H9 (cell line): ENCODE results near the gene CDSN. TPM values are rescaled to one million over a fixed set of nuclear protein-coding genes. Genes with fewer than 3 reads are reported as not detected.

Experiments
- DNase-seq: peaks from one replicate; pipeline ENCODE4 v3.0.0-alpha.2; 2017
- H2AFZ ChIP-seq: one replicate; pipeline ENCODE4 v1.6.1; 2013; ENCODE audit warnings: mild to moderate bottlenecking, low read length, control low read depth, moderate library complexity
- H2AK5ac ChIP-seq: 2 replicates; pipeline ENCODE4 v1.6.1; 2013; ENCODE audit warnings: low read length, control low read depth, mixed read lengths; ENCODE audit not compliant: insufficient read length
- H2BK120ac ChIP-seq: one replicate; pipeline ENCODE4 v1.6.1; 2013; ENCODE audit warnings: low read depth, mild to moderate bottlenecking, low read length, control low read depth, inconsistent platforms; ENCODE audit not compliant: poor library complexity, severe bottlenecking
- H2BK12ac ChIP-seq: 2 replicates; pipeline ENCODE4 v1.6.1; 2013; ENCODE audit warnings: low read length, control low read depth, mixed read lengths, low read depth; ENCODE audit not compliant: insufficient read length
- H2BK15ac ChIP-seq: 2 replicates; pipeline ENCODE4 v1.6.1; 2013; ENCODE audit warnings: low read depth, low read length, control low read depth
- H2BK20ac ChIP-seq: one replicate; pipeline ENCODE4 v1.6.1; 2013; ENCODE audit warnings: low read depth, mild to moderate bottlenecking, low read length, control low read depth, inconsistent platforms; ENCODE audit not compliant: poor library complexity, severe bottlenecking
- H2BK5ac ChIP-seq: 2 replicates; pipeline ENCODE4 v1.6.1; 2013; ENCODE audit warnings: low read length, control low read depth, mixed read lengths; ENCODE audit not compliant: insufficient read length
- H3K14ac ChIP-seq: 2 replicates; pipeline ENCODE4 v1.6.1; 2013; ENCODE audit warnings: low read length, control low read depth; ENCODE audit not compliant: insufficient read depth
- H3K18ac ChIP-seq: 2 replicates; pipeline ENCODE4 v1.6.1; 2013; ENCODE audit warnings: low read depth, mild to moderate bottlenecking, mixed read lengths, low read length, control low read depth; ENCODE audit not compliant: insufficient read length
- H3K23ac ChIP-seq: 2 replicates; pipeline ENCODE4 v1.6.1; 2013; ENCODE audit warnings: low read length, control low read depth, mixed read lengths, low read depth; ENCODE audit not compliant: insufficient read length
- H3K23me2 ChIP-seq: 2 replicates; pipeline ENCODE4 v1.6.1; 2013; ENCODE audit warnings: low read depth, mild to moderate bottlenecking, mixed read lengths, low read length, control low read depth; ENCODE audit not compliant: insufficient read length, poor library complexity, severe bottlenecking
- H3K27ac ChIP-seq: 2 replicates; pipeline ENCODE4 v1.5.1; 2013; ENCODE audit warnings: low read length, control low read depth, mixed read lengths, low read depth; ENCODE audit not compliant: insufficient read length
- H3K27me3 ChIP-seq: 2 replicates; pipeline ENCODE4 v1.6.1; 2013; ENCODE audit warnings: low read length, control low read depth, inconsistent platforms; ENCODE audit not compliant: insufficient read depth
- H3K4ac ChIP-seq: 2 replicates; pipeline ENCODE4 v1.6.1; 2013; ENCODE audit warnings: low read depth, mild to moderate bottlenecking, control low read depth, inconsistent platforms, low read length, moderate library complexity
- H3K4me1 ChIP-seq: 2 replicates; pipeline ENCODE4 v1.6.1; 2013; ENCODE audit warnings: low read length, control low read depth, inconsistent platforms; ENCODE audit not compliant: insufficient read depth
- H3K4me2 ChIP-seq: 2 replicates; pipeline ENCODE4 v1.6.1; 2013; ENCODE audit warnings: low read length, control low read depth, mixed read lengths; ENCODE audit not compliant: insufficient read length, insufficient read depth
- H3K56ac ChIP-seq: 2 replicates; pipeline ENCODE4 v1.6.1; 2013; ENCODE audit warnings: low read depth, mild to moderate bottlenecking, mixed read lengths, low read length, control low read depth; ENCODE audit not compliant: insufficient read length
- H3K79me1 ChIP-seq: 2 replicates; pipeline ENCODE4 v1.6.1; 2013; ENCODE audit warnings: low read depth, mild to moderate bottlenecking, moderate library complexity, low read length, control low read depth, inconsistent platforms; ENCODE audit not compliant: insufficient read depth, poor library complexity, severe bottlenecking
- H3K79me2 ChIP-seq: 2 replicates; pipeline ENCODE4 v1.6.1; 2013; ENCODE audit warnings: low read length, control low read depth, inconsistent platforms; ENCODE audit not compliant: insufficient read depth
- H3K9ac ChIP-seq: 2 replicates; pipeline ENCODE4 v1.6.1; 2013; ENCODE audit warnings: low read length, control low read depth, mixed read lengths; ENCODE audit not compliant: insufficient read length; ENCODE audit errors: extremely low read depth
- H3K9me3 ChIP-seq: one replicate; pipeline ENCODE4 v1.6.1; 2013; ENCODE audit warnings: low read depth, low read length, inconsistent platforms; ENCODE audit not compliant: control insufficient read depth
- H3T11ph ChIP-seq: one replicate; pipeline ENCODE4 v1.6.1; 2013; ENCODE audit warnings: mild to moderate bottlenecking, low read length, control low read depth, inconsistent platforms
- H4K20me1 ChIP-seq: one replicate; pipeline ENCODE4 v1.6.1; 2013; ENCODE audit not compliant: control insufficient read depth, insufficient read length, insufficient read depth
- H4K5ac ChIP-seq: 2 replicates; pipeline ENCODE4 v1.6.1; 2013; ENCODE audit warnings: low read depth, mild to moderate bottlenecking, mixed read lengths, low read length, control low read depth; ENCODE audit not compliant: insufficient read length
- H4K8ac ChIP-seq: replicated peaks from 2 replicates; pipeline ENCODE4 v1.6.1; 2013; ENCODE audit warnings: low read length, control low read depth, mixed read lengths, low read depth; ENCODE audit not compliant: insufficient read length
- H4K91ac ChIP-seq: 2 replicates; pipeline ENCODE4 v1.6.1; 2013; ENCODE audit warnings: low read depth, mild to moderate bottlenecking, moderate library complexity, mixed read lengths, low read length, control low read depth; ENCODE audit not compliant: insufficient read length
- H3K27ac Mint-ChIP-seq, 3 experiments: 2 replicates in 2 of 3; 3 replicates in 1 of 3; pipeline ENCODE4 v1.8.0; 2020 to 2021; ENCODE audit warnings: mixed read lengths in 3 of 3, mild to moderate bottlenecking in 1 of 3, moderate library complexity in 1 of 3
- H3K27me3 Mint-ChIP-seq: 2 replicates; pipeline ENCODE4 v1.8.0; 2021; ENCODE audit warnings: low read depth, mild to moderate bottlenecking, moderate library complexity, mixed read lengths
- H3K36me3 Mint-ChIP-seq, 3 experiments: 2 replicates in 2 of 3; 3 replicates in 1 of 3; pipeline ENCODE4 v1.8.0; 2020 to 2021; ENCODE audit warnings: low read depth in 3 of 3, mixed read lengths in 3 of 3; ENCODE audit not compliant: insufficient read depth in 1 of 3
- H3K4me1 Mint-ChIP-seq, 2 experiments: 2 replicates each; pipeline ENCODE4 v1.8.0; 2020; ENCODE audit warnings: mixed read lengths in 2 of 2
- H3K4me3 Mint-ChIP-seq, 2 experiments: 2 replicates in 1 of 2; 3 replicates in 1 of 2; pipeline ENCODE4 v1.8.0; 2020 to 2021; ENCODE audit warnings: mild to moderate bottlenecking in 2 of 2, mixed read lengths in 2 of 2, moderate library complexity in 1 of 2
- H3K9me3 Mint-ChIP-seq, 2 experiments: 2 replicates in 1 of 2; 3 replicates in 1 of 2; pipeline ENCODE4 v1.8.0; 2020; ENCODE audit warnings: mild to moderate bottlenecking in 2 of 2, mixed read lengths in 2 of 2, moderate library complexity in 1 of 2
- WGBS: extraction: QIAGEN DNeasy Blood & Tissue Kit; methylation state at CpG from one replicate; pipeline ENCODE4 v1.1.7; 2013; ENCODE audit warnings: missing lambda C conversion rate, low lambda C conversion rate, mixed read lengths; ENCODE audit not compliant: insufficient read length; ENCODE audit errors: extremely low coverage; 5-methylcytosine and 5-hydroxymethylcytosine counted together
- total RNA-seq: library from RNA; stranded (reverse); gene quantifications from 2 replicates; pipeline ENCODE4 v1.2.1, GENCODE V29; 2021
- TF ChIP-seq, protein P1 (sequence below): fragments of 200-600 bp; sonication (generic); conservative IDR thresholded peaks from 3 replicates; pipeline ENCODE4 v1.8.0; 2021; ENCODE audit warnings: antibody characterized with exemption, mild to moderate bottlenecking

CDSN gene
- total RNA-seq, 1 experiment from 2014 or later = not detected

GRCh38 chr6:31132806-31133205, 12.6 kb upstream of the CDSN start:
- no peaks in the 10 kb centered on the region for H3K79me2 ChIP-seq
- no peak overlapping the region for H3T11ph ChIP-seq
- H4K8ac ChIP-seq = no peak overlapping the region
- H4K5ac ChIP-seq = no peak overlapping the region
- no peak overlapping the region for H3K14ac ChIP-seq
- DNase-seq = no peak
- Mint-ChIP-seq H3K27me3 (peaks cover 3% of the 10 kb centered on the region), H3K36me3 (no peaks in the 10 kb centered on the region), H3K9me3 (no peaks in the 10 kb centered on the region; a peak in 2 of 5 replicates), H3K27ac (no peak overlapping the region), H3K4me1 (peaks cover 25 to 29% of the 10 kb centered on the region in 2 experiments), H3K4me3 (no peak overlapping the region)
- H3K27me3 ChIP-seq = no peaks in the 10 kb centered on the region
- no peak overlapping the region for H2BK120ac ChIP-seq
- no peaks in the 10 kb centered on the region for H3K79me1 ChIP-seq
- no peak overlapping the region for H2BK5ac ChIP-seq
- H2AFZ ChIP-seq = no peak overlapping the region
- no peak overlapping the region for H2AK5ac ChIP-seq
- no peaks in the 10 kb centered on the region for H3K9me3 ChIP-seq
- no peak overlapping the region for H4K91ac ChIP-seq
- H3K4me1 ChIP-seq = peaks cover 3% of the 10 kb centered on the region; the same call in 1 of the 2 replicates
- no peak overlapping the region for H2BK20ac ChIP-seq
- TF ChIP-seq, protein P1, sequence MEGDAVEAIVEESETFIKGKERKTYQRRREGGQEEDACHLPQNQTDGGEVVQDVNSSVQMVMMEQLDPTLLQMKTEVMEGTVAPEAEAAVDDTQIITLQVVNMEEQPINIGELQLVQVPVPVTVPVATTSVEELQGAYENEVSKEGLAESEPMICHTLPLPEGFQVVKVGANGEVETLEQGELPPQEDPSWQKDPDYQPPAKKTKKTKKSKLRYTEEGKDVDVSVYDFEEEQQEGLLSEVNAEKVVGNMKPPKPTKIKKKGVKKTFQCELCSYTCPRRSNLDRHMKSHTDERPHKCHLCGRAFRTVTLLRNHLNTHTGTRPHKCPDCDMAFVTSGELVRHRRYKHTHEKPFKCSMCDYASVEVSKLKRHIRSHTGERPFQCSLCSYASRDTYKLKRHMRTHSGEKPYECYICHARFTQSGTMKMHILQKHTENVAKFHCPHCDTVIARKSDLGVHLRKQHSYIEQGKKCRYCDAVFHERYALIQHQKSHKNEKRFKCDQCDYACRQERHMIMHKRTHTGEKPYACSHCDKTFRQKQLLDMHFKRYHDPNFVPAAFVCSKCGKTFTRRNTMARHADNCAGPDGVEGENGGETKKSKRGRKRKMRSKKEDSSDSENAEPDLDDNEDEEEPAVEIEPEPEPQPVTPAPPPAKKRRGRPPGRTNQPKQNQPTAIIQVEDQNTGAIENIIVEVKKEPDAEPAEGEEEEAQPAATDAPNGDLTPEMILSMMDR = no peak
- no peak overlapping the region for H3K4ac ChIP-seq
- no peak overlapping the region for H2BK15ac ChIP-seq
- H3K56ac ChIP-seq = no peak overlapping the region
- H3K27ac ChIP-seq = no peak overlapping the region
- H3K23me2 ChIP-seq = no peaks in the 10 kb centered on the region
- H3K4me2 ChIP-seq = no peak overlapping the region
- WGBS = no CpG with 5 or more reads among the region's 6 CpGs
- H3K23ac ChIP-seq = no peak overlapping the region
- no peak overlapping the region for H3K18ac ChIP-seq
- H3K9ac ChIP-seq = no peak overlapping the region
- H2BK12ac ChIP-seq = no peak overlapping the region
- H4K20me1 ChIP-seq = no peaks in the 10 kb centered on the region
